ENCODE data around the gene VEGFA.

Gene VEGFA

GRCh38 chr6:43738877-43739641 is 31.0 kb upstream of the VEGFA start:
- no peak for DNase-seq (ENCODE audit: low read depth in 2 of 2, low spot score in 1 of 2)

DNA sequence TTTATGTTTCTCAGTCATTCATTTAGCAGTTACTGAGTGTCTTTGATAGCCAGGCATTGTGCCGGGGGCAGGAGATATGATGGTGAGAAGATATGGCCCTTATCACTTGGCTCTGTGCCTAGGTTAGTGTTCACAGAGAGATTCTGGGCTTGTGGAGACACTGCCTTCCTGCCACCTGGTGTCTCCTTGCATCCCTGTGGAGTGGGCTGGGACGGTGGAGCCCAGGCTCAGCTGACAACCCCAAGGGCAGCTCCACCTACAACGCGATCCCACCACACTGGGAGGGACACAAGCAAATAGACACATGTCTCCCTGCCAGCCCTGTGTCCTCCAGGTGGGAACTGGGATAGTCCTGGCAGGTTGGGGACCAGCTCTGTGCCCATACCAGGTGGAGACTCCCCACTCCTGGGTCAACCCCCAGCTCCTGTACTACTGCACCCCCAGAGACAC is 30.3 kb upstream of the VEGFA start:
- no peak for DNase-seq (ENCODE audit: low read depth in 2 of 2, low spot score in 1 of 2)

DNA sequence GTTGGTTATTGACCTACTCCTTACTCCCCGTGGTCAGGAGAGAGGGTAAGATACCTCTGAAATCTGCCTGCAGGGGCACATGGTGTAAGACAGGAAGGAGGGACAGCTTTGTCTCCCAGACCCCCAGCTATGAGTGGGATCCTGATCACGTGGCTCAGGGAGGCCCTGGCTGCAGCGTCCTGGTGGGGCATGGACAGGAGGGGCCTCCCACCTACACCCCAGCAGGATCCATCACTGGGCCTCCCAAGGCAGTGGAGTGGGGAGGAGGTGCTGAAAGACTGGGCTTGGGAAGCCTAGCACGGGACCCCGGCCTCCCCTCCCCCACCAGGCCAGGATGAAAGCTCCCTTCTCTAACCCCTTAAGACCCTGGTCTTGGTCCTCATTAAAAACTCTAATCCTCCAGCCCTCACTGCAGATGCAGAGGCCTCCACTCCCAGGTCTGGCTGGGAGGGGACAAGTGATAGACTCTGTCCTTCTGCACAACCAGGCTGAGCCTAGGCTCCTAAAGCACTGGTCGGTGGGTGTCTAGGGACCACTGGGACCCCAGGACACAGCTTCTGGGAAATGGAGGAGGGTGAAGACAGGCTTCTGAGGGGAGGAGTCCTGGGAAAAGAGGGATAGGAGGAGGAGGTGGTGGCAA is 29.6 kb upstream of the VEGFA start:
- no peak for DNase-seq (ENCODE audit: low read depth in 2 of 2, low spot score in 1 of 2)

DNA sequence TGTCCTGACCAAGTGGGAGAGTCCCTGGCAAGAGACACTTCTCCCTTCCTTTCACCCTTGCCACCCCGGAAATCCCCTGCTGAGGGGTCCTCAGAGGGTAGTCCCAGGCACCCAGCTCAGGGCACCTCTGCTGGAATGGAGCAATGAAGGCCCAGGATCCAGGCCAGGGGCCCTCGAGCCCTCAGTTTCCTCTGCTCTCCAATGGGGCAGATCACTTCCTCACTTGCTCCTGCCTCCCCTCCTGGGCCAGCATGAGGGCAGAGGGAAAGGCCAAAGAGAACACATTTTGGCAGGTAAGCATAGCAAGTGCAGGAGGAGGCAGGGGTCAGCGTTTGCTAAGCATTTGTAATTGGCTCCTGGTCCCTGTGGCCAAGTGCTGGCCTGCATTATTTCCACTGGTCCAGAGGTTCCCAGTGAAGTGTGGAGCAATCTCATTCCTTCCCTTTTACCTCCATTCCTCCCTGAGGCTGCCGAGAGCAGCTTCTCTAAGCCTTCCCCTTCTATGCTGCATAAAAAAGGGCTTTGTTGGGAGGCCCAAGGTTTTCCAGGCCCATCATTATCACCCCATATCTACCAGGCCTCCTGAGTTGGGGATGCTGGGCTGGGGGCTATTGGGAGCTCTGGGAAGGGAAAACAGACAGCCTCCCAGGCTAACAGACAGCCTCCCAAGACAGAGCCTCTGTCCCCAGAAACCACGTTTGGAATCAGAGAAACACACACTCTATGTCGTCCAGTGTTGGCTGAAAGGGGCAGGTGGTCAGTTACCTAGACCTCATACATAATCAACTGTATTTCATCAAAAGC is 28.8 kb upstream of the VEGFA start:
- DNase-seq (ENCODE audit: low read depth in 2 of 2, low spot score in 1 of 2) = no peak

GRCh38 chr6:43741829-43742228 is 28.2 kb upstream of the VEGFA start:
- DNase-seq (ENCODE audit: low read depth in 2 of 2, low spot score in 1 of 2) = no peak

DNA sequence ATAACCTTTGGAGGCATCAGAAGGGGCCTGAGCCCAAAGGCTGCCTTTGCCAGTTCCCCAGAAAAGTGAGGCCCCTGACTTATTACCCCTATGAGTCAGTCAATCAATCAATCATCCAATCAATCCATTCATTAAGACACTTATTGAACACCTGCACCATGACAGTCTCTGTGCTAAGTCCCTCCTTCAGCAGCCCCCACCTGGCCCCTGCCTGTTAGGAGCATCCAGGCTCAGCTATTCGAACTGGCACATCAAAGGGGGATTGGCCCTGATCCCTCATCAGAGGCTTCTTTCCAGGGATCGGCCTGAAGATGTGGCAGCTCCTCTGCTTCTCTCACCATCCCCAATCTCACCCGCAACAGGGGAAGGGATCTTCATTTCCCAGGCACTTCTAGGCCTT is 27.7 kb upstream of the VEGFA start:
- DNase-seq (ENCODE audit: low read depth in 2 of 2, low spot score in 1 of 2) = no peak

DNA sequence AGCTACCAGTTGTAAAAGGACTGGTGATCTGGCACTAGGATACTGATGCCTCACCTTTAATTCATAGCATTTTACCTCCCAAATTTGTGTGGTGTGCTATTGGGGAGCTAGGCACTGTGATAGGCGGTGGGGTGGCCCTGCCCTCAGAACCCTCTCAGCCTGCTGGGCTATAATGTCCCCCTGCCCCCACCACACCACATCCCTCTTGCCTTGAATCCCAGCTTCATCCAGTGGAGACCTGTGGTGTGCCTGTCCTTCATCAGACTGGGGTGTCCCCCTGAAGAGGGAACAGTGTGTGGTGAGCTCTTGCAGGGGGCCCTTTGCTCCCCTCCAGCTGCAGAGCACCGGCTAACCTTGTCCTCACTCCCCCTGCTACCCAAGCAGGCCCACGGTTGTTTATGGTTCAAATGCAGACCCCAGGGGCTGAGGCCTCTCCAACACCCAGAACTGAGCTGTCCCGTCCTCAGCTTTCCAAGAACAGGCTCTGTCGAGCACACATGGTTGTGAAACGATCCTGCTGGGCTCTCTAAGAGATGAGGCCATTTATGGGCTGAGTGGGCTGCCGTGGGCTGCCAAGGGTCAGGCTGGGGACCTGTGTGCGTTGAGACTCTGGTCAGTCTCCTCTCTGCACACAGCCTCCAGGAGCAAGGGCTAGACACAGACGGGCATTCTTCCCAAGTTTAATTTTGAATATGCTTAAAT is 26.9 kb upstream of the VEGFA start:
- DNase-seq (ENCODE audit: low read depth in 2 of 2, low spot score in 1 of 2) = no peak

GRCh38 chr6:43743682-43744381 is 26.2 kb upstream of the VEGFA start:
- no peak for DNase-seq (ENCODE audit: low read depth in 2 of 2, low spot score in 1 of 2)

DNA sequence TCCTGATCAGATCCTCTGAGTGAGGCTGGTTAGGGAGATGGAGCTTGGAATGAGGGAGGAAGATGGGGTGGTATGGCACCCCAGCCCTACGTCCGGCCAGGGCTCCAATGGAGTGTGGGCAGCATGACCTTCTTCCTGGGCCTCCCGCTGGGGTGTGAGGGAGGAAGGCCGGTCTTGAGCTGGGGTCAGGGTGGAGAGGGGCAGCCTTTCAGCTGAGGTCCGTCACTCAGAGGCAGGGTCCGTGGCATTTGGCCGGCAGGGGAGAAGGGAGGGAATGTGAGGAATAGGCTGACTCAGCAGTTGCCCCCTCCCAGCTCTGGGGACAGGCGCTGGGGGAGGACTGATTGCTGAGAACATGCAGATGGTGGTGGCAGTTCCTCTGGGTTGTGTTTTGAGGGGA is 25.5 kb upstream of the VEGFA start:
- DNase-seq (ENCODE audit: low read depth in 2 of 2, low spot score in 1 of 2) = no peak

DNA sequence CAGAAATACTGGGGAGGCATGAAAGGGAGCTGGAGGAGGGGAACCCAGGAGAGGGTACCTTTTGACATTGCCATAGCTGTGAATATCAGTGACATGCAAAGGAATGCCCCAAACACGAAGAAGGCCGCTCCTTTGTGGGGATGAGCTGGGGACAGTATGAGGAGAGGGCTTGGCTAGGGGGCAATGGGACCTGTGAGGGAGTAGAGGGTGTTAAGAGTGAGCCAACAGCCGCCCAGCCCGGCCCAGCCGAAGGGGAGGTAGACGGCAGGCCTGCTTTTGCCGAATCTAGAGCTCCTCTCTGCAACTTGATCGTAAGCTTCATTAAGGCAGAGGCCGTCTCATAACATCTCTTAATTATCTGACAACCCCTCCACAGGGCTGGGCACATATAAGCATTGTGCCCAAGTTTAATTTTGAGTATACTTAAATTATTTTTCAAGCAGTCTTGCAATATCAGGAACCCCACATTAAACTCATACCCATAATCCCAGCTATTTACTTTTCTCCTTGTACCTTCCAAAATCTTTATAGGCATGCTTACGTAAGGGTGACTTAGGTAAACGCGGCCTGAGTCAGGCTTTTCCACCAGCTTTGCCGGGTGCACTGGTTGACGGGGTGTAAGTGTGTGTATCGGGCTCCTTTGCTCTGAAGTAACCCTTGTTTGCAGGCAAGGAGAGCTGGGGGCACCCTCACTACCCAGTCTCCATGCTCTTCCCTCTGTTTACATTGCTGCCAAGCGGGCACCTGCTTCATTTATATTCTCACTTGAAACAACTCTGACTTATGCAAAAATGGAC is 24.9 kb upstream of the VEGFA start:
- no peak for DNase-seq (ENCODE audit: low read depth in 2 of 2, low spot score in 1 of 2)

DNA sequence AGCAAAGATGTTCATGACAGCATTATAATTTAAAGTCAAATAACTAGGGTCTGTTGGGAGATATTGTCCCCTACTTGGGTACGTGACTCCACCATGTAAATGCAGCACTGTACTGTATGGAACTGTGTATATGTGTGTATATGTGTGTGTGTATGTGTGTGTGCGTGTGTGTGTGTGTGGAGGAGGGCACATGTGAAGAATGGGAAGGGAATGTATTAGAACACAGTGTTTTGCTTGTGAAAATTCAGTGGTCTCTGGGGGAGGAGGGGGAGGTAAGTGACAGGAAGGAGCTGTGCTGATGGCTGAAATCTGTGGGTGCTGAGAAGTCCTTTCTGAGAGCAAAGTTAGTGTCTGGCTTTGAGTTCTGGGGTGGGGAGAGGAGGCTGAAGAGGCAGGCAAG is 23.9 kb upstream of the VEGFA start:
- DNase-seq (ENCODE audit: low read depth in 2 of 2, low spot score in 1 of 2) = no peak

DNA sequence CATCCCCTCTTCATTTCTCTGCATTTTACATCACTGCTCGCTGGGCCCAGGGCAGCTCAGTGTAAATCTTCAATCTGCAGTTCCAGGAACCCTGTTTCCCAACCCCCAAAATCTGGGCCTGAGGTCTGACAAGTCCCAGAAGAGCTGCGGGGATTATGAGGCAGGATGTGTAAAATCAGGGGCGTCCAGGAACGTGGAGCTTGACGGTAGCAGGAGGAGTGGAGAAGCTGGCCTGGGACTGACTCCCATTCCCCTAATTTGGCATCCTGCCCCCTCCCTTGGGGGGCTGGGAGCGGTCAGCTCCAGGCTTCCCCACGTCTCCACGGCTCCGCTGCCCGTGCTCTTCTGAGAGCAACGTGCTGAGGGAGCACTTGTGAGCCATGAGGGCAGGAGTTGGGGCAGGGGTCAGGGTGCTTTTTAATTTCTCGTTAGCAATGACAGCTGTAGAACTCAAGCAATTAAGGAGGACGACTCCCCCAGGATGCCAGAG is 23.4 kb upstream of the VEGFA start:
- DNase-seq (ENCODE audit: low read depth in 2 of 2, low spot score in 1 of 2) = no peak

DNA sequence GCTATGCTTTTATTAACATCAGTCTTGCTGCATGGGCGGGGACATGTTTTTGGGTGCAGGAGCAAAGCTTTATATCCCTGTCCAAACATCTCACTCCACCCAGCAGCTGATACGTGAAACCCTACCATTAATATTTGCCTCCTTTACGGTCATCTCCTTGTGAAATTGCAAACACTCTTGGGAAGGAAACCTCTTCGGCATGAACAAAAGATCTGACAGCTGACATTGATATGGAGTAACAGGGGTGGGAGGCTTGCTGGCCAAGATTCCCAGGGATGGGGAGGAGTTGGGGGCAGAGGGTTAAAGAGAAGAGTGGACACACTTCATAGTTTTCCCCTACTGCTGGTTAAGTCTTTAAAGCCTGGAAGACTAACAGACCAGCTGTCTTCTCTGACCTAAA is 22.2 kb upstream of the VEGFA start:
- DNase-seq (ENCODE audit: low read depth in 2 of 2, low spot score in 1 of 2) = no peak

DNA sequence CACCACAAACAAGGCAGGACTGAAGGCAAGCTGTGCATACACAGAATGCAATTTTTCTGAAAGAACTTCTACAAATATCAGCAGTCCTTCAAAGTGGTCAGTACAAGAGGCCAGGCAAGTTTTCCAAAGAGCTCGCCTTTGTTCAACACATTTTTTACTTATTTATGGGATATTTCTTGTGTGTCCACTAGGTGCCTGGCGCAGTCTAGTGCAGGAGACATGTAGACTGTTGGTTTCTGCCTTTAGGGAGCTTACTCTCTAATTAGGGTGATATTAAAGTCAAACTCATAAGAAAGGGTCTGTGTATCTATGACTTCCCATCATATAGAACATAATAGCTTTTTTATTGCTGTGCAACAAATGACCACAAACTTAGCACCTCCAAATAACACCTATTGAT is 21.2 kb upstream of the VEGFA start:
- DNase-seq (ENCODE audit: low read depth in 2 of 2, low spot score in 1 of 2) = no peak

DNA sequence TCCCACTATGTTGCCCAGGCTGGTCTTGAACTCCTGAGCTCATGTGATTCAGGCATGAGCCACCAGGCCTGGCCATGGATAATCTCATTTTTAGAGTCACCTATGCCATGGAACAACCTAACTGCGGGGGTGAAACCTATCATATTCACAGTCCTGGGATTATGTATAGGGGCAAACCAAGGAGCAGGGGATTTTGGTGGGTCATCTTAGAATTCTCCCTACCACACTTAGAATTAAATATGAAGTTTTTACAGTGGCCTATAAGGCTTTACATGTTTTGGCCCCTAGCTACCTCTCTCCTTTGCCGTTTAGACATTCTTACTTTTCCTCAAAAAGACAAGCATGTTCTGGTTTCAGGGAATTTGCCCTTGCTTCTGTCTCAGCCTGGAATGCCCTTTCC is 20.6 kb upstream of the VEGFA start:
- DNase-seq (ENCODE audit: low read depth in 2 of 2, low spot score in 1 of 2) = no peak

DNA sequence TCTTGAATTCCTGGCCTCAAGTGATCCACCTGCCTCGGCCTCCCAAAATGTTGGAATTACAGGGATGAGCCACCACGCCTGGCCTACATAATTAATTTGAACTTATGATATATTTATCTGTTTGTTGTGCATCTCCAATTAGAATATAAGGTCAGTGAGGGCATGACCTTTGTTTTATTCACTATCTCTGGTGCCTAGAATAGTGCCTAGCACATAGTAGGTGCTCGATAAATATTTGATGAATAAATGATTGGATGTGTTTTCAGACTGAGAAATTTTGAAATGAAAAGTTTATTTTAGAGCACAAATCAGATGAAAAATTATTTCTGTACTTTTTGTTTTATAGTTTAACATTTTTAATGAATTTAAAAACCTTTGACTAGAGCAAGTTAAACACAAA is 19.4 kb upstream of the VEGFA start:
- DNase-seq (ENCODE audit: low read depth in 2 of 2, low spot score in 1 of 2) = no peak

- no peak for DNase-seq (ENCODE audit: low read depth in 2 of 2, low spot score in 1 of 2)
Measured at GRCh38 chr6:43753570-43754183, 16.3 kb upstream of the VEGFA start.

- DNase-seq (ENCODE audit: low read depth in 2 of 2, low spot score in 1 of 2) = no peak
Measured at GRCh38 chr6:43757966-43758616, 11.9 kb upstream of the VEGFA start.

GRCh38 chr6:43758617-43759050 is 11.4 kb upstream of the VEGFA start:
- DNase-seq (ENCODE audit: low read depth in 2 of 2, low spot score in 1 of 2) = no peak
